Femur (tissue), 1 donor: ENCODE results near the gene MECR.

Experiments
- DNase-seq: peaks from one replicate; pipeline ENCODE4 v3.0.0-alpha.2; 2017

Gene MECR

GRCh38 chr1:29200906-29201594 is 29.7 kb downstream of the MECR start:
- no peak for DNase-seq

DNA sequence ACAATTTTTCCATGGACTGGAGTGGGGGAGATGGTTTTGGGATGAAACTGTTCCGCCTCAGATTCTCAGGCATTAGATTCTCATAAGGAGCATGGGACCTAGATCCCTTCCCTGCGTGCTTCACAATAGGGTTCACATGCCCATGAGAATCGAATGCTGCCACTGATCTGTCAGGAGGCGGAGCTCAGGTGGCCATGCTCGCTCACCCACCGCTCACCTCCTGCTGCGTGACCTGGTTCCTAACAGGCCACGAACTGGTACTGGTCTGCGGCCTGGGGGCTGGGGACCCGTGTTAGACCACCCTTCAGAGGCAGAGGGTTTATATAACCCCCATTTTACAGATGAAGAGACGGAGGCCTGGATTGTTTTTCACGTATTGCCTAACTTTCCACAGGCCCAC is 32.7 kb downstream of the MECR start:
- DNase-seq: no peak

- no peak for DNase-seq
Measured at GRCh38 chr1:29197590-29197924, 33.2 kb downstream of the MECR start.

DNA sequence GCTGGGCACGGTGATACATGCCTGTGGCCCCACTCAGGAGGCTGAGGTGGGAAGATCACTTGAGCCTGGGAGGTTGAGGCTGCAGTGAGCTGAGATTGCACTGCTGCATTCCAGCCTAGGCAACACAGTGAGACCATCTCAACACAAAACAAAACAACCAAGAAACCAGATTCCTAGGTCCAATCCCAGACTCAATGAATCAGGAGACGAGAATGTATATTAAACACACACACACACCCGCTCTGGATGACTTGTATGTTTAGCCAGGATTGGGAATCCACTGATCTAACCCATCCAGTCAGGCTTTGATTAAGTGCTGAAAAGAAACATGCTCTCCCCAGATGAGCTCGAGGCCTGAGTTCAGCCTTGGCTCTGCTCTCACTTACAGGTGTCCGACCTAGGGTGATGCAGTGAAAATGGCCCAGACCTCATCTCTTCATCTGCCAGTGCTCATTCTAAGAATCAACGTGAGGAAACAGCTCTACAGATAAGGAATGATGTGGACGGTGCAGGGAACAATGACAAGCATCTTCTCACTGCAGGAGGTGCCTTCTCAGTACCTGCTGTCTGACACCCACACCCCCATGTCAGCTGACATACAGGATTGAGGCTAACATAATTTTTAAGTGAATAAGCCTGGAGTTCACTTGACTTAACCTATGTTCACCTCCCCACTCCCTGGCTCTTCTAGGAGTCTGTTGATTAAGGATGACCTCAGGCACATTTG is 33.7 kb downstream of the MECR start:
- DNase-seq: no peak

- DNase-seq: no peak
Measured at GRCh38 chr1:29195881-29196291, 34.8 kb downstream of the MECR start.

GRCh38 chr1:29193879-29194455 is 36.8 kb downstream of the MECR start:
- DNase-seq: no peak

DNA sequence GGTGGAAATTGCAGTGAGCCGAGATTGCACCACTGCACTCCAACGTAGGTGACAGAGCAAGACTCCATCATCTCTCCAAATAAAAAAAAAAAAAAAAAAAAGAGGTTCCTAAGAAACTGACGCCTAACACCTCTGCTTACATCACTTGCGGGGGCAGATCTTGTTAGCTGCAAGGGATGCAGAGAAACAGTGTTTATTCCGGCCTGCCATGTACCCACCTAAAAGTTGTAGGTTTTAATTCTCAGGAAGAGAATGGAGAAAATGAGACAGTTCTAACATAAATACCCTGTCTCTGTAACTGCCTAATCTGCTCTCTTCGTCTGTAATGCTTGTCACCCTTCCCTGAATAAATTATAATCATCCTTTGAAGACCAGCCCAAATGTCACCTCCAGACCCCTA is 40.0 kb downstream of the MECR start:
- no peak for DNase-seq

DNA sequence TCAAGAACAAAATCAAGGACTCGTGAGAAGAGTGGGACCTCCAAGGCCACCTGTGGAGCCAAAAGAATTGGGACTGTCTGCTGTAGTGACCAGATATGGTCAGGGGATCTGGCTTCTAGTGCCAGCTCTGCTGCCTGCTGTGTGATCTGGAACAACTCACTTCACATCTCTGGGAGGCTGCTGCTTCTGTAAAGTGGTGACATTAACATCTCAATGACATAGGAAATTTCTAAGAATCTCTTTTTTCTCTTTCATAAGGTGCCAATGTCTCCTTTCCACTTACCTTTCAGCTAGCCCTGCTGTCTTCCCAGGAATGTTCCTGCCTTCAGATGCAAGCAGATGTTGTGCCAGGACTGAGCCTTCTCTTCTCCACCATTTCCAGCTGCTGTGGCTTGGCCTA is 44.0 kb downstream of the MECR start:
- DNase-seq: no peak

GRCh38 chr1:29186252-29186651 is 44.5 kb downstream of the MECR start:
- DNase-seq: no peak

- DNase-seq: no peak
Measured at GRCh38 chr1:29183287-29183686, 47.4 kb downstream of the MECR start.

DNA sequence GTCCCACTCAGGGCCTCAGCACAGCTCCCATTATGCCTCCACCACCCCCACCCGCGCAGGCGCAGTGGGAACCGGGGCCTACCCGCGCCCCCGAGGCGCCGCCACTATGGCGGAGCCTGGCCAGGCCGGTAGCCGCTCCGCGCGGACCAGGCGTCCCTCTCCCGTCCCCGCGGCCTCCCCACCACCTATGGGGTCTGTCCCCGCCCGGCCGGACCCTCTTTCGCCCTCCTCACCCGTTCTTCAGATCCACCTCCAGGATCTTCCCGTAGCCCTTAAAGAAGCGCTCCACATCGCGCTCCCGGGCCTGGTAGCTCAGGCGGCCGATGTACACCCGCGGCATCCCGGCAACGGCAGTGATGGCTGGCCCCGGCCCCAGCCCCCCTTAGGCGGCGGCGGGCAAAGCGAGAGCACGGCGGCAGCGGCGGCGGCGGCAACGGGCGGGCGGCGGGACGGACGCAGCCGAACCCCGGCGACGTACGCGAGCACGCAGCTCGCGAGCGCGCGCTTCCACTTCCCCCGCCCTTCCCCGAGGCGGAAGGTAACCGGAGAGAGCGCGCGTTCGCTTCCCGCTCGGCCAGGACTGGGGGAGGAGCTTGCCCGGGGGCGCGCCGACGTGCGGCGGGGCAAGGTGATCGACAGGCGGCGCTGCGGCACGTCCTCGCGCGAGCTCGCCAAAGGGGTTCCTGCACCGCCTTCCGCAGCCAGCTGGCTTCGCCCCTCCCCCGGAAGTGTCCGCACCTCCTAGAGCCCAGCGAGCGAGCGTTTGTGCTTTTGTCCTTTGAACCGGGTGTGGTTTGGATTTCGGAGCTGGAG is 49.1 kb downstream of the MECR start, which contains the start of gene SRSF4:
Gene SRSF4, minus strand, starts transcription at position 488 of the 813 bp plus-strand sequence. Its CDS starts 148 bp downstream, at position 340.
- DNase-seq: peak; percentile 100

- no peak for DNase-seq
Measured at GRCh38 chr1:29180497-29181412, 50.0 kb downstream of the MECR start.

DNA sequence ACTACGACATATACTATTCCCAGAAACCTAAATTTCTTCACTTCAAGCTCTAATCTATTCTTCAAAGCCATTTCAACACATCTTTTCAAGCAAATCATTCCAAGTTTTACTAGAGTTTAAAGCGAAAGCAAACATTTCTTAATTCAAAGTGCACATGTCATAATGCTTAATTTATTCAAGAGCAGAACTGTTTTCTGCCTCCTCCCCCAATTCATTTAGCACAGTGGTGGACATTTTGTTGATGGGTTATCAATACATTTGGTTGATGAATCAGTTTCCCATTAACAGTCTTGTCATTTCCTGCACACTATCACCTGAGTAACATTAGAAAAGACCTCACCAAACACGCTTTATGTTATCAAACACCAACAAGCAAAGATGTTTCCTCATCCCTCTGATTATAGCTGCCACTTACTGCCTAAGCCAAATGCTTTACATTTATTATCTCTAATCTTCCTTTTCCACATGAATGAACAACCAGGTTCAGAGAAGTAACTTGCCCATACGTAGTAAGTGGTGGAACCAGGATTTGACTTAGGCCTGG is 51.0 kb downstream of the MECR start:
- DNase-seq: no peak

- no peak for DNase-seq
Measured at GRCh38 chr1:29177022-29177705, 53.6 kb downstream of the MECR start.

DNA sequence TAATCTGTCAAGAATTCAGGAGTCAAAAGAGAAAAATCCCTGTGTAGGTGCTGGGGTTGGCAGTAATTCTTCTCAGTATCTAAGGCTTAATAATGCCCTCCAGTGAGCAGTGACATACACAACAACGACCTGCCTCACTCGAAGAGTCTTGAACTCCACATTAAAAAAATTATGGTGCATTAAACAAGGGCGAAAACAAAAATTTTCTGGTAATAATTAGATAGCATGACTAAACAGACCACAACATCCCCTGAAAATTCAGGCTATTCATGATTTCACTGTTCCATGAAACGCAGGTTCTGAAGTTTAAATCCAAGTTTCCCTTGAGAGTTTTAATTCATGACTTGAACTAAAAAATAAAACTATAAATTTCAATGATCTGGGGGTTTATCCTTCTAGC is 54.2 kb downstream of the MECR start:
- no peak for DNase-seq

- DNase-seq: no peak
Measured at GRCh38 chr1:29172415-29172939, 58.3 kb downstream of the MECR start.

- DNase-seq: no peak
Measured at GRCh38 chr1:29171521-29171920, 59.2 kb downstream of the MECR start.

GRCh38 chr1:29171089-29171488 is 59.6 kb downstream of the MECR start:
- no peak for DNase-seq

GRCh38 chr1:29169976-29170375 is 60.8 kb downstream of the MECR start:
- DNase-seq: no peak

- no peak for DNase-seq
Measured at GRCh38 chr1:29167904-29168303, 62.8 kb downstream of the MECR start.

- DNase-seq: no peak
Measured at GRCh38 chr1:29166291-29166878, 64.3 kb downstream of the MECR start.
